PFSK-1 (cell line): ENCODE data around the gene CMIP.

Source experiments
- FOXP2 ChIP-seq: optimal IDR thresholded peaks from 2 replicates; pipeline ENCODE3; 2011; ENCODE audit warnings: borderline replicate concordance, control low read depth, inconsistent platforms; ENCODE audit not compliant: insufficient read depth; ENCODE audit errors: extremely low read length, extremely low read depth
- POLR2AphosphoS5 ChIP-seq: IDR thresholded peaks from 2 replicates; pipeline ENCODE4 v1.6.1; 2012; ENCODE audit warnings: low read depth, mild to moderate bottlenecking, control low read depth, low read length, moderate library complexity
- REST ChIP-seq, 2 experiments: IDR thresholded peaks; 2 replicates each; pipeline versions ENCODE4 v1.6.1 to v1.8.0; 2011 to 2012; ENCODE audit warnings: low read depth in 2 of 2, low read length in 2 of 2, control low read depth in 1 of 2, inconsistent platforms in 1 of 2, mild to moderate bottlenecking in 1 of 2, moderate library complexity in 1 of 2; ENCODE audit not compliant: insufficient read depth in 1 of 2
- SIN3A ChIP-seq: IDR thresholded peaks from 2 replicates; pipeline ENCODE4 v1.6.1; 2012; ENCODE audit warnings: mild to moderate bottlenecking, low read length, moderate library complexity, borderline replicate concordance; ENCODE audit not compliant: insufficient read depth
- TAF1 ChIP-seq: IDR thresholded peaks from 2 replicates; pipeline ENCODE4 v1.6.1; 2012; ENCODE audit warnings: low read length, control low read depth, borderline replicate concordance; ENCODE audit not compliant: insufficient read depth

CMIP gene

GRCh38 chr16:81627729-81628244 lies 183.2 kb downstream of the CMIP start:
- no peak for TF ChIP-seq FOXP2
- TF ChIP-seq SIN3A: no peak
- no peak for TF ChIP-seq TAF1
- TF ChIP-seq POLR2AphosphoS5: no peak

- TF ChIP-seq FOXP2 (no peak), TAF1 (no peak), SIN3A (no peak), POLR2AphosphoS5 (no peak), REST (IDR thresholded peaks at IDR 0.05; ENCODE audit: insufficient read depth in 1 of 2, low read depth in 2 of 2, low read length in 2 of 2) (no peak)
These were observed 184.6 kb downstream of the CMIP start for GRCh38 chr16:81629034-81629802.

GRCh38 chr16:81629896-81630634 lies 185.5 kb downstream of the CMIP start:
- TF ChIP-seq POLR2AphosphoS5: no peak
- TF ChIP-seq SIN3A: no peak
- no peak for TF ChIP-seq FOXP2
- no peak for TF ChIP-seq TAF1
- TF ChIP-seq REST (IDR thresholded peaks at IDR 0.05; ENCODE audit: insufficient read depth in 1 of 2, low read depth in 2 of 2, low read length in 2 of 2): no peak

- TF ChIP-seq REST (IDR thresholded peaks at IDR 0.05; ENCODE audit: insufficient read depth in 1 of 2, low read depth in 2 of 2, low read length in 2 of 2): no peak
- no peak for TF ChIP-seq SIN3A
- TF ChIP-seq POLR2AphosphoS5: no peak
- TF ChIP-seq TAF1: no peak
- TF ChIP-seq FOXP2: no peak
These were observed 186.0 kb downstream of the CMIP start for GRCh38 chr16:81630635-81631031.

- TF ChIP-seq TAF1 (no peak), FOXP2 (no peak), REST (IDR thresholded peaks at IDR 0.05; ENCODE audit: insufficient read depth in 1 of 2, low read depth in 2 of 2, low read length in 2 of 2) (no peak), POLR2AphosphoS5 (no peak), SIN3A (no peak)
These were observed 188.0 kb downstream of the CMIP start for GRCh38 chr16:81632392-81633146.
